ENCODE measurements around the gene CFAP69.
"Not testable (repeated sequence)": the region's sequence is repeated elsewhere in the genome, so short reads cannot be mapped to it uniquely, and the experiment has no call there.

CFAP69 gene

DNA sequence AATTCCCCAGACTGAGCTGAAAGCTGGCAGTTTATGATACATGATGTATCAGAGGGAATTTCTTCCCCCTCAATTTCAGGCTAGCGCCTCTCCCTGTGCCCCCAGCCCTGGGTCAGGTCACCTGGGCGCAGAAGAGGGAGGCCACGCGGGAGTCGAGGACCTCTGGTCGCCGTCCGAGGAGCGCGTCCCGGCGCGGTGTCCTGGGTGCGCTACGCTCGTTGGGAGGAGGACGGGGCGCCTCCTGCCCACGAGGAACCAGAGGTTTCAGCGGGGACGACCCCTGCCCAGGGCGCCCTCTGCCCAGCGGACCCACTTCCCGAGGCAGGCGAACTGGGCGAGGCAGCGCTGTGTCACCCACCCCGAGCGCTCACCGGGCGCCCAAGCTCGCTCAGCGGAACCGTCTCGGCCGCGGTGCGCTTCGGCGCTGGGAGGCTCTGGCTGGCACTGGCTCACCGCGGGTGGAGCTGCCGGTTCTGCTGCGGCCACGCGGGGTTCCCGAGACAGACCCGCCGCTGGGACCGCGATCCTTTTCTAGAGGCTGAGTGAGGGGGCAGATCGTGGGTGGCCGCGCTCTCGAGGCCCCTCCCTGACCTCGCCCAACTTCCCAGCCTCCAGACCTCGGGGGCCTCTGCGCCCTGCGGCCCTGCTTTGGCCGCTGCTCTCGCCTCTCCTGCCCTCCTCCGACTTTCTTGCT is 76.0 kb downstream of the CFAP69 start, which contains the start of gene FAM237B:
TSS of gene FAM237B (minus strand) at position 504 of the 694 bp plus-strand sequence. CDS start 1,556 bp downstream, outside the sequence.
- Histone ChIP-seq H3K9ac (ENCODE audit: low read length) (no peak within 1 kb of the TSS), H3K9me3 (ENCODE audit: control insufficient read depth, low read depth, low read length) (no peaks in the 10 kb centered on the region), H3K4me3 (ENCODE audit: low read length) (peak within 1 kb of the TSS; percentile 61), H3K27me3 (ENCODE audit: control insufficient read depth, insufficient read depth, low read length) (peaks cover 55% of the 10 kb centered on the region), H3K27ac (ENCODE audit: low read length) (no peak within 1 kb of the TSS), H3K4me1 (ENCODE audit: control insufficient read depth, low read depth, low read length) (peaks cover 7% of the 10 kb centered on the region), H3K36me3 (ENCODE audit: control insufficient read depth, low read depth, low read length) (no peaks in the 10 kb centered on the region)

DNA sequence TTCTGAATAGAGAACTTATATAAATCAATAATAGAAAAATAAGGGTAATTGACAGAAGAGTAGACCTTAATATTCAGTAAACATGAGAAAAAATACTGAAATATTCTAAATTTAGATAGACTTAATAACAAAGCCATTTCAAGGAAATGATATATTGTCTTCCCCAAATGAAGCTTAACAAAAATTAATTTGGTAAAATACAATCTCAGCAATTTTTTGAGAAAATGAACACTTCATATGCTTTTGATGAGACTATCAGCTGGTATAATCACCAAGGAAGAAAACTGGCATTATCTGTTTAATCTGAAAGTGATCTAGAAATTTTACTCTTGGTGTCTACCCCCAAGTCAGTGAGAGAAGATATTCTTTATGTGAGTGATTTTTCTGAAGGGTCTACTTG is 77.9 kb downstream of the CFAP69 start:
- no peaks in the 10 kb centered on the region for H3K9me3 ChIP-seq (ENCODE audit: control insufficient read depth, low read depth, low read length)
- no peaks in the 10 kb centered on the region for H3K36me3 ChIP-seq (ENCODE audit: control insufficient read depth, low read depth, low read length)
- H3K4me1 ChIP-seq (ENCODE audit: control insufficient read depth, low read depth, low read length): peaks cover 7% of the 10 kb centered on the region
- H3K27me3 ChIP-seq (ENCODE audit: control insufficient read depth, insufficient read depth, low read length): peaks cover 55% of the 10 kb centered on the region
- H3K4me3 ChIP-seq (ENCODE audit: low read length): no peak overlapping the region
- H3K27ac ChIP-seq (ENCODE audit: low read length): no peak overlapping the region
- no peak overlapping the region for H3K9ac ChIP-seq (ENCODE audit: low read length)

GRCh38 chr7:90326500-90326899 is 81.5 kb downstream of the CFAP69 start:
- no peaks in the 10 kb centered on the region for H3K36me3 ChIP-seq (ENCODE audit: control insufficient read depth, low read depth, low read length)
- no peak overlapping the region for H3K4me3 ChIP-seq (ENCODE audit: low read length)
- H3K27ac ChIP-seq (ENCODE audit: low read length): no peak overlapping the region
- H3K9me3 ChIP-seq (ENCODE audit: control insufficient read depth, low read depth, low read length): no peaks in the 10 kb centered on the region
- H3K27me3 ChIP-seq (ENCODE audit: control insufficient read depth, insufficient read depth, low read length): peaks cover 24% of the 10 kb centered on the region
- H3K9ac ChIP-seq (ENCODE audit: low read length): no peak overlapping the region
- H3K4me1 ChIP-seq (ENCODE audit: control insufficient read depth, low read depth, low read length): peaks cover under 1% of the 10 kb centered on the region

DNA sequence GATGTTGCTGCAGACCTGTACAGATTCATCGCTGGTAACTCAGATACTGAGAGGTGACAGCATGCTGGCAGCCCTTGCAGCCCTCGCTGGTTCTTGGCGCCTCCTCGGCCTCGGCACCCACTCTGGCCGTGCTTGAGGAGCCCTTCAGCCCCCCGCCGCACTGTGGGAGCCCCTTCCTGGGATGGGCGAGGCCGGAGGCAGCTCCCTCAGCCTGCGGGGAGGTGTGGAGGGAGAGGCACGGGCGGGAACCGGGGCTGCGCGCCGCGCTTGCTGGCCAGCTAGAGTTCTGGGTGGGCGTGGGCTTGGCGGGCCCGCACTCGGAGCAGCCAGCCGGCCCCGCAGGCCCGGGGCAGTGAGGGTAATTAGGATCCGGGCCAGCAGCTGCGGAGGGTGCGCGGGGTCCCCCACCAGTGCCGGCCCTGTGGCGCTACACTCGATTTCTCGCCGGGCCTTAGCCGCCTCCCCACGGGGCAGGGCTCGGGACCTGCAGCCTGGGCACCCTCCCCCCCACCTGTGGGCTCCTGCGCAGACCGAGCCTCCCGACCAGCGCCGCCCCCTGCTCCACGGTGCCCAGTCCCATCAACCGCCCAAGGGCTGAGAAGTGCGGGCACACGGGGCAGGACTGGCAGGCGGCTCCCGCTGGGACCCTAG is 89.3 kb downstream of the CFAP69 start:
- no peaks in the 10 kb centered on the region for H3K4me1 ChIP-seq (ENCODE audit: control insufficient read depth, low read depth, low read length)
- H3K27ac ChIP-seq (ENCODE audit: low read length): no peak overlapping the region
- H3K4me3 ChIP-seq (ENCODE audit: low read length): no peak overlapping the region
- H3K9ac ChIP-seq (ENCODE audit: low read length): no peak overlapping the region
- no peaks in the 10 kb centered on the region for H3K36me3 ChIP-seq (ENCODE audit: control insufficient read depth, low read depth, low read length)
- no peaks in the 10 kb centered on the region for H3K9me3 ChIP-seq (ENCODE audit: control insufficient read depth, low read depth, low read length)
- H3K27me3 ChIP-seq (ENCODE audit: control insufficient read depth, insufficient read depth, low read length): no peaks in the 10 kb centered on the region

GRCh38 chr7:90334926-90335325 is 90.0 kb downstream of the CFAP69 start:
- H3K27me3 ChIP-seq (ENCODE audit: control insufficient read depth, insufficient read depth, low read length); H3K9me3 ChIP-seq (ENCODE audit: control insufficient read depth, low read depth, low read length); H3K4me3 ChIP-seq (ENCODE audit: low read length); H3K4me1 ChIP-seq (ENCODE audit: control insufficient read depth, low read depth, low read length); H3K27ac ChIP-seq (ENCODE audit: low read length); H3K36me3 ChIP-seq (ENCODE audit: control insufficient read depth, low read depth, low read length); H3K9ac ChIP-seq (ENCODE audit: low read length): not testable (repeated sequence)

DNA sequence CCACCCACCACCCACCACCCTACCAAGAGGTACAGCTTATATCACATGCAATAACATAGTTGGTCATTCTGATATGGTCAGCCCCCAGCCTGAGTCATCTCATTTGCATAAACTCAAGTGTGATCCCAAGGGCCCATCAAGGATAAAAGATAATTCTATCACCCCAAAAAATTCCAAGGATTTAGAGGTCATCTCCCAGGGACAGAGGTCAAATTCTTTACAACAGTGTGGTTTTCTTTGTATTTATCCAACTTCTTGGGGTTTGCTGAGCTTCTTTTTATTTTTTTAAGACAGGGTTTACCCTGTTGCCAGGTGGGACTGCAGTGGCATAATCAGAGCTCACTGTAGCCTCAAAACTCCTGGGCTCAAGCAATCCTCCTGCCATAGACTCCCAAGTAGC is 92.1 kb downstream of the CFAP69 start:
- H3K27ac ChIP-seq (ENCODE audit: low read length): no peak overlapping the region
- H3K4me3 ChIP-seq (ENCODE audit: low read length): no peak overlapping the region

GRCh38 chr7:90345016-90345415 is 100.0 kb downstream of the CFAP69 start:
- peaks cover 7% of the 10 kb centered on the region for H3K4me1 ChIP-seq (ENCODE audit: control insufficient read depth, low read depth, low read length)
- no peak overlapping the region for H3K27ac ChIP-seq (ENCODE audit: low read length)
- no peaks in the 10 kb centered on the region for H3K36me3 ChIP-seq (ENCODE audit: control insufficient read depth, low read depth, low read length)
- H3K27me3 ChIP-seq (ENCODE audit: control insufficient read depth, insufficient read depth, low read length): no peaks in the 10 kb centered on the region
- peak overlapping the region; percentile 97 for H3K9ac ChIP-seq (ENCODE audit: low read length)
- H3K9me3 ChIP-seq (ENCODE audit: control insufficient read depth, low read depth, low read length): no peaks in the 10 kb centered on the region
- peak overlapping the region; percentile 100 for H3K4me3 ChIP-seq (ENCODE audit: low read length)

More for the DNA sequence above, 92.1 kb downstream of the CFAP69 start:
- Histone ChIP-seq H3K9me3 (ENCODE audit: control insufficient read depth, low read depth, low read length) (no peaks in the 10 kb centered on the region), H3K9ac (ENCODE audit: low read length) (no peak overlapping the region), H3K36me3 (ENCODE audit: control insufficient read depth, low read depth, low read length) (no peaks in the 10 kb centered on the region), H3K4me1 (ENCODE audit: control insufficient read depth, low read depth, low read length) (no peaks in the 10 kb centered on the region), H3K27me3 (ENCODE audit: control insufficient read depth, insufficient read depth, low read length) (no peaks in the 10 kb centered on the region)

DNA sequence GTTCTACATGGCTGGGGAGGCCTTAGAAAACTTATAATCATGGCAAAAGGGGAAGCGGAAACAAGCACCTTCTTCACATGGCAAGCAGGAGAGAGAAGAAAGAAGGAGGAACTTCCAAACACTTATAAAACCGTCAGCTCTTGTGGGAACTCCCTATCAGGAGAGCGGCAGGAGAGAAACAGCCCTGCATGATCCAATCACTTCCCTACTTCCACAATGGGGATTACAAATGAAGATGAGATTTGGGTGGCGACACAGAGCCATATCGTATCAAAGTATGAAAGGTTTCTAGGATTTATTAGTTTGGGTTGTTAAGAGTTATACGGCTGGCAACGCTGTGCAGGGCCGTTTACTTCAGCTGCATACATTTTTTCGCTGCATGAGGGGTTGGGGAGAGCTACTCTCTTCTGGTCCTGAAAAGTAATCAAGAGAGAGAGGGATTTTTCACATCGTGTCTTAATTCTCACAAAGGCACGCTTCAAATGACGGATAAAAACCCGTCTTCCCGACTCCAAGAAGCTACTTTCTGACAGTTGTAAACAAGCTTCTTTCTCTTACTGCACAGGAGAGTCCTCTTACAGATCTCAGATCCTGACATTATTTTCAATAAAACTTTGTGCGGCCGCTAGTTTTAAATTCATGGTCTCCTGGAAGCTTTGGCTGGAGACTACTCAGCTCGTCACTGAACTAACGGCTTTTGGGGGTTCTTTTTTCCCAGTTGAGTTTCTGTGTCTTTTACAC is 100.8 kb downstream of the CFAP69 start:
- Histone ChIP-seq H3K36me3 (ENCODE audit: control insufficient read depth, low read depth, low read length) (no peaks in the 10 kb centered on the region), H3K4me1 (ENCODE audit: control insufficient read depth, low read depth, low read length) (peaks cover 7% of the 10 kb centered on the region), H3K9ac (ENCODE audit: low read length) (peak overlapping the region; percentile 97), H3K9me3 (ENCODE audit: control insufficient read depth, low read depth, low read length) (no peaks in the 10 kb centered on the region), H3K4me3 (ENCODE audit: low read length) (peak overlapping the region; percentile 100), H3K27me3 (ENCODE audit: control insufficient read depth, insufficient read depth, low read length) (no peaks in the 10 kb centered on the region), H3K27ac (ENCODE audit: low read length) (peak overlapping the region; percentile 50)

DNA sequence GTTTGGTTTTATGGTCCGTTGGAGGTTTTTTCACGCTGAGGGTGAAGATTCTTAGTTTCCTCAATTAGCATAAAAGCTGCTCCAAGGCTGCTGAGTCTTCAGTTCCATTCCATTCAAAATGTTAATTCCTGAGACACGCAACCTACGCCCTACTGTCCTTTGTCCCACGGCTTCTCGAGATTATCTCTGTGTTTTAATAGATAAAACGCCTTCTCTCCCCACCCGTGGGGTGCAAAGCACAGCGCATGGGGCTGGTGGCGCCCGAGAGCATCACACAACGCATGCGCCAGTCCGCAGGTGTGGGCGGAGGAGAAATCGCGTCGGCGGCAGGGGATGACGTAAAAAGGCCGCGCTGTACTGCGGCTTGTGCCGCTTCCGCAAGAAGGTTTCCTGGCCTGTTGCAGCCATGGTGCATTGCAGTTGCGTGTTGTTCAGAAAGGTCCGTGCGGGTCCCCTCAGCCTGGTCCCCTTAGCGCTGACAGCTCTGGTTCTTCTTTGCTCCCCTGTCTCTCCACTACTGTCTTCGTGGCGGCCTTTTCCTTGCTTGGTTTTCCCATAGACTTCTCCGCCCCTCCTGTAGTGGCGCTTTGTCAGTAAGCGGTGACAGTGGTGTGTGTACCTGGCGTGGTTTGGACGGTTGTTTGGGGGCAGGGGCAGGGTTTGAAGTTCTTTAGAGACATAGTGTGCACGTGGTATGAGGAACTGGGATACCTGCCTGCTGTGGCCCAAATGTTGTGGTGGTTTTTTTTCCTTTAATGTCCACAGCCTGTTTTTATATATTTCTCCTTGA is 101.6 kb downstream of the CFAP69 start, which contains the start of gene GTPBP10:
TSS of gene GTPBP10 (plus strand) at position 381 of the 790 bp plus-strand sequence. CDS start at position 407, 26 bp downstream.
- H3K27ac ChIP-seq (ENCODE audit: low read length): peak within 1 kb of the TSS; percentile 94
- no peaks in the 10 kb centered on the region for H3K36me3 ChIP-seq (ENCODE audit: control insufficient read depth, low read depth, low read length)
- H3K27me3 ChIP-seq (ENCODE audit: control insufficient read depth, insufficient read depth, low read length): no peaks in the 10 kb centered on the region
- no peaks in the 10 kb centered on the region for H3K9me3 ChIP-seq (ENCODE audit: control insufficient read depth, low read depth, low read length)
- peak within 1 kb of the TSS; percentile 97 for H3K9ac ChIP-seq (ENCODE audit: low read length)
- peaks cover 7% of the 10 kb centered on the region for H3K4me1 ChIP-seq (ENCODE audit: control insufficient read depth, low read depth, low read length)
- H3K4me3 ChIP-seq (ENCODE audit: low read length): peak within 1 kb of the TSS; percentile 100

DNA sequence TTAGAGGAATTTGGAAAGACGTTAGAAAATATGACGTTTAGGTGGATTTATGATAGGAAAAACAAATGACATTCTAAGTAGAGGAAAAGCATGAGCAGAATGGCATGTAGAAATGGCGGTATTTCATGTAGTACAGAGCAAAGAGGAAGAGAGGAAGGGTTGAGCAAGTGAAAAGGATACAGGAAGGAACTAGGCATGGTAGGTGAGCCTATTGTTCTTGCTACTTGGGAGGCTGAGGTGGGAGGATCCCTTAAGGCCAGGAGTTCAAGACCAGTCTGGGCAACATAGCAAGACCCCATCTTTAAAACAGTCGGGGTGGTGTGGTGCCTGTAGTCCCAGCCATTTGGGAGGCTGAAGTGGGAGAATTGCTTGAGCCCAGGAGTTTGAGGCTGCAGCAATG is 102.8 kb downstream of the CFAP69 start:
- H3K9me3 ChIP-seq (ENCODE audit: control insufficient read depth, low read depth, low read length): no peaks in the 10 kb centered on the region
- H3K36me3 ChIP-seq (ENCODE audit: control insufficient read depth, low read depth, low read length): no peaks in the 10 kb centered on the region
- H3K4me1 ChIP-seq (ENCODE audit: control insufficient read depth, low read depth, low read length): peaks cover 7% of the 10 kb centered on the region
- no peak overlapping the region for H3K9ac ChIP-seq (ENCODE audit: low read length)
- no peaks in the 10 kb centered on the region for H3K27me3 ChIP-seq (ENCODE audit: control insufficient read depth, insufficient read depth, low read length)
- peak overlapping the region; percentile 100 for H3K4me3 ChIP-seq (ENCODE audit: low read length)
- no peak overlapping the region for H3K27ac ChIP-seq (ENCODE audit: low read length)

GRCh38 chr7:90349305-90349704 is 104.3 kb downstream of the CFAP69 start:
- Histone ChIP-seq H3K36me3 (ENCODE audit: control insufficient read depth, low read depth, low read length) (peaks cover 3% of the 10 kb centered on the region), H3K4me3 (ENCODE audit: low read length) (no peak overlapping the region), H3K9me3 (ENCODE audit: control insufficient read depth, low read depth, low read length) (no peaks in the 10 kb centered on the region), H3K27me3 (ENCODE audit: control insufficient read depth, insufficient read depth, low read length) (no peaks in the 10 kb centered on the region), H3K9ac (ENCODE audit: low read length) (no peak overlapping the region), H3K4me1 (ENCODE audit: control insufficient read depth, low read depth, low read length) (peaks cover 7% of the 10 kb centered on the region), H3K27ac (ENCODE audit: low read length) (no peak overlapping the region)

All from iPS-18a (cell line).